ENCODE results near the gene PRAMEF5. TPM values are rescaled to one million over a fixed set of nuclear protein-coding genes. Genes with fewer than 3 reads are reported as not detected.
"Not testable (repeated sequence)": the region's sequence is repeated elsewhere in the genome, so short reads cannot be mapped to it uniquely, and the experiment has no call there.

Gene PRAMEF5
- polyA plus RNA-seq (2011; rRNA removed), result not detected in 2 replicates
- polyA minus RNA-seq (2011; rRNA and poly(A)+ RNA removed), result not detected in 2 replicates

DNA sequence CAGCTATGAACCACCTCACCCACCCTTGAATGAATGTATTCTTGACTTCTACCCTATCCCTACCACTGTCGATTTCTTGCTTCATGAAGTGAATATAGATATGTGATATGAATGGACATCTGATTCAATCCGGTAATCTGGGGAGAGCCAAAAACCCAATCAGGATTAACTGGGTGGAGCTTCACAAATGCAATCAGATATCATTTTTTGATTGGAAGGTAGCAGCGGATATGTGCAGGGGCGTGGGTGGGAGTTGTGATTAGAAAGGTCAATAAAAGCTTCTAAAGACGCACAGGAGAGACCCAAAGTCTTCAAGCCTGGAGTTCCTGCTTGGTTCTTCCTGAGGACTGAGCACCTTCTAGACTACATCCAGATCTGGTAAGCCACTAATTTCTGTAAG is at the start of gene PRAMEF5:
TSS of gene PRAMEF5 (plus strand) at position 301 of the 400 bp plus-strand sequence. CDS start 5,071 bp downstream, outside the sequence.
- H3K4me3 ChIP-seq (ENCODE audit: low read depth, low read length); H3K27me3 ChIP-seq (ENCODE audit: control insufficient read depth, insufficient read depth, low read length); H3K27ac ChIP-seq (ENCODE audit: low read depth, low read length); DNase-seq (ENCODE audit: low read depth, low spot score); POLR2A ChIA-PET; H3K9me3 ChIP-seq (ENCODE audit: control insufficient read depth, insufficient read depth, low read length); CTCF ChIA-PET: not testable (repeated sequence)

DNA sequence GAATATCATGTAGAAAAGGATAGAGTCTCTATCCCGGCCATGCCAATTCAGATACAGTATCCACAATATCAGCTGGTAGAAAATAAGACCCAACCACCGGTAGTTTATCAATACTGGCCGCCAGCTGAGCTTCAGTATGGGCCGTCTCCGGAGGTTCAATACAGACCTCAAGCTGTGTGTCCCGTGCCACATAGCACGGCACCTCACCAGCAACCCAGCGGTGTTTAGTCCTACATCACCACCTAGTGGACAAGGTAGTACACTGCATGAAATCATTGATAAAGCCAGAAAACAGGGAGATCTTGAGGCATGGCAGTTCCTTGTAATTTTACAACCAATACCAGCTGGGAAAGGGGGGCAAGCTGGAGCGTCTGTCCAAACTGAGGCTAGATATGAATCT is 45.3 kb upstream of the PRAMEF5 start:
- H3K27me3 ChIP-seq (ENCODE audit: control insufficient read depth, insufficient read depth, low read length); CTCF ChIA-PET; POLR2A ChIA-PET; H3K9me3 ChIP-seq (ENCODE audit: control insufficient read depth, insufficient read depth, low read length); DNase-seq (ENCODE audit: low read depth, low spot score); H3K4me3 ChIP-seq (ENCODE audit: low read depth, low read length); H3K27ac ChIP-seq (ENCODE audit: low read depth, low read length): not testable (repeated sequence)

DNA sequence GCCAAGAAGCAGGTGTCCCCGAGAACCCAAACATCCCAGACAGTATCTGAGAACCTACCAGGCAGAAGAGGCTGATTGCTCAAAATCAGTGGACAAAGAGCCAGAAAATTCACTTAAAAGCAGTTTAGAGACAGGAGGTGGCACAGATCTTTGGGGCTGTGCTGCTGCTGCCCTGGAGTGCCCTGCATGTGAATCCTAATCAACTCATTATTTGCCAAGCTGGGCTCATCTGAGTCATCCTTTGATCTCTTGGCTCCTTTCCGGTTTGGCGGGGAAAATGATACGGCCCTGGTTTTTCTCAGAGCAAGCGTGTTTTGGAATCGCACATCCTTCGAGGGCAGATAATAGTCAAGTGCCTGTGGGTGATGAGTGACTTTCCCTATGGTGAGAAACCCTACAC is 37.4 kb upstream of the PRAMEF5 start:
- DNase-seq (ENCODE audit: low read depth, low spot score); H3K27me3 ChIP-seq (ENCODE audit: control insufficient read depth, insufficient read depth, low read length); H3K27ac ChIP-seq (ENCODE audit: low read depth, low read length); CTCF ChIA-PET; POLR2A ChIA-PET; H3K9me3 ChIP-seq (ENCODE audit: control insufficient read depth, insufficient read depth, low read length); H3K4me3 ChIP-seq (ENCODE audit: low read depth, low read length): not testable (repeated sequence)

DNA sequence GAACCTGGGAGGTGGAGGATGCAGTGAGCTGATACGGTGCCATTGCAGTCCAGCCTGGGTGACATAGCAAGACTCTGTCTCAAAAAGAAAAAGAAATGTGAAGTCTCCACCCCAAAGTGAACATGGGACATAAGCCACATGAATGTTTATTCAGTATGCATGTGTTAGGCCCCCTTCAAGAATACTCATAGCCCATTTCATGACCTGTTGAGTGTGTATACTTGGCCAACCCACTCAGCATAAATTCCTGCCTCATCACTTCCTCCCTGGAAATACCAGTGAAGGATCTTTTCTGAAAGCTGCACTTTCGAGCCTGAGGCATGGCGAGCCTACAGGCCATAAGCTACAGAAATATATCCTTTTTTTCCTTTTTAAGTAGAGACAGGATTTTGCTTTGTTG is 34.8 kb upstream of the PRAMEF5 start:
- POLR2A ChIA-PET; H3K27ac ChIP-seq (ENCODE audit: low read depth, low read length); H3K27me3 ChIP-seq (ENCODE audit: control insufficient read depth, insufficient read depth, low read length); DNase-seq (ENCODE audit: low read depth, low spot score); H3K4me3 ChIP-seq (ENCODE audit: low read depth, low read length); H3K9me3 ChIP-seq (ENCODE audit: control insufficient read depth, insufficient read depth, low read length); CTCF ChIA-PET: not testable (repeated sequence)

DNA sequence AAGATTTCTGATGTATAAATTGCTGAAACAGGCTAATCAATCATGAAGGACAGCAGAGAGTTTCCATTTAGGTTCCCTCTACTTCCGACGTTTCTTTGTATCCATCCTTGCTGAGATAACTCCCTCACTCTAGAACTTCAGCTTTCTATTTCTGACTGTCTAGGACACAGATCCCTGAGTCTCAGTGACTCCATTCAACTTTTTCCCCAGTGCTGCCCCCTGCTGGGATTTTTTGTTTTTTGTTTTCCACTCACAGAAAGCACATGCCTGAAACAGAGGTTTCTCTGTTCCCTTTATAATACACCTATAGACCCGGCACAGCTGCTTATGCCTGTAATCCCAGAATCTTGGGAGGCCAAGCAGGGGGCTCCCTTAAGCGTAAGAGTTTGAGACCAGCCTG is 31.2 kb upstream of the PRAMEF5 start:
- H3K27ac ChIP-seq (ENCODE audit: low read depth, low read length); CTCF ChIA-PET; POLR2A ChIA-PET; H3K27me3 ChIP-seq (ENCODE audit: control insufficient read depth, insufficient read depth, low read length); H3K4me3 ChIP-seq (ENCODE audit: low read depth, low read length); DNase-seq (ENCODE audit: low read depth, low spot score): not testable (repeated sequence)
- H3K9me3 ChIP-seq (ENCODE audit: control insufficient read depth, insufficient read depth, low read length), result peaks cover 24% of the 10 kb centered on the region

DNA sequence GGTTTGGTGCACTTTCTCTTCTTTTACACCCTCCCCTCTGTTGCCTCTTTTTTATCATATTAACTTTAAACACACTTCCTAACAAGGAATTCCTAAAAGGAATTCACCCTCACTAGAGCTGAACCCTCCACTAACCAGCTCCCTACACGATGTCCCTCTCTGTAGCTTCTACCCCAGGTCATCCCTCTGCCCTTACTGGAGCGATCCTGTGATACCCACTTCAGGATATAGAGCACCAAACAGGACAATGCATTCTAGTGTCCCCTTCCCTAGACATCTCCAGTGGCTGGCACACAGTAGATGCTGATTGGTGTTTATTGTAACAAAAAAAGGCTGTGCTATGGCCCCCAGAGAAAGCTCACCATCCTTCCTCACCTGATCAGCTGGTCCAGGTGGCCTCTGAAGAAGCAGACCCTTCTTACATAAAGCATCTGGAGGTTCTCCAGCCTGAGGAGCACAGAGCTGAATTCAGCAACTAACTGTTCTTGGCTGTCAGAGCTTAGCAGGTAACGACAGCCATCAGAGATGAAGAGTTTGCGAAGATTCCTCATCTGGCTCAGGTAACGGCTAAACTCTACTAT is 29.4 kb upstream of the PRAMEF5 start:
- TF ChIP-seq, protein P1, sequence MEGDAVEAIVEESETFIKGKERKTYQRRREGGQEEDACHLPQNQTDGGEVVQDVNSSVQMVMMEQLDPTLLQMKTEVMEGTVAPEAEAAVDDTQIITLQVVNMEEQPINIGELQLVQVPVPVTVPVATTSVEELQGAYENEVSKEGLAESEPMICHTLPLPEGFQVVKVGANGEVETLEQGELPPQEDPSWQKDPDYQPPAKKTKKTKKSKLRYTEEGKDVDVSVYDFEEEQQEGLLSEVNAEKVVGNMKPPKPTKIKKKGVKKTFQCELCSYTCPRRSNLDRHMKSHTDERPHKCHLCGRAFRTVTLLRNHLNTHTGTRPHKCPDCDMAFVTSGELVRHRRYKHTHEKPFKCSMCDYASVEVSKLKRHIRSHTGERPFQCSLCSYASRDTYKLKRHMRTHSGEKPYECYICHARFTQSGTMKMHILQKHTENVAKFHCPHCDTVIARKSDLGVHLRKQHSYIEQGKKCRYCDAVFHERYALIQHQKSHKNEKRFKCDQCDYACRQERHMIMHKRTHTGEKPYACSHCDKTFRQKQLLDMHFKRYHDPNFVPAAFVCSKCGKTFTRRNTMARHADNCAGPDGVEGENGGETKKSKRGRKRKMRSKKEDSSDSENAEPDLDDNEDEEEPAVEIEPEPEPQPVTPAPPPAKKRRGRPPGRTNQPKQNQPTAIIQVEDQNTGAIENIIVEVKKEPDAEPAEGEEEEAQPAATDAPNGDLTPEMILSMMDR (IDR thresholded peaks at IDR 0.05; ENCODE audit: low read depth, low read length), result no peak
- Histone ChIP-seq H3K4me3 (ENCODE audit: low read depth, low read length) (no peak overlapping the region), H3K9me3 (ENCODE audit: control insufficient read depth, insufficient read depth, low read length) (peaks cover 36% of the 10 kb centered on the region), H3K27me3 (ENCODE audit: control insufficient read depth, insufficient read depth, low read length) (no peaks in the 10 kb centered on the region), H3K27ac (ENCODE audit: low read depth, low read length) (no peak overlapping the region)
- ChIA-PET CTCF (no interaction called here), POLR2A (no interaction called here)
- no peak for DNase-seq (ENCODE audit: low read depth, low spot score)

DNA sequence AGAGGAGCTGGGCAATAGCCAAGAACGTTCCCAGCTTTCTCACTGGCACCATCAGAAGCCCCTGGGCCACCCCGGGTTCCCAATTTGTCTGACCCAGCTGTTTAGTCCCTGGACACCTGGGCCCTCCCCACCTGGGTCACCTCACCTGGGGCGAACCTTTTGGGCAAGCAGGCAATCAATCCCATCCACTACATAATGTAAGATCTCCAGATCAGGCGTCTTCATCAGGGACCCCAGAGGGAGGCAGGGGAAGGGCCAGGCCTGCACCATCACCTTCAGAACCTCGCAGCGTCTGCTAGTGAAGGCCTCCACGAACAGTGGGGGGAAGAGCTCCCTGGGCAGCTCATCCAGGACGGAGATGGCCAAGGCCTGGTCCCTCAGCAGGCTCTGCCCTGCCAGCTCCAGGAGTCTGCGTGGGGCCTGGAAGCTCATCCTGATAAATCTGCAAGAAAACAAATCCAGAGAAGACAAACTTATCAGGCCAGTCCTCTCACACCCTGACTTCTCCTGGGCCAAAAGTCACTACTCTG is 28.3 kb upstream of the PRAMEF5 start, which contains the start of gene PRAMEF18:
TSS of gene PRAMEF18 (minus strand) at position 480 of the 530 bp plus-strand sequence. CDS start at position 432, 48 bp downstream.
- DNase-seq (ENCODE audit: low read depth, low spot score); POLR2A ChIA-PET; CTCF ChIA-PET; H3K27me3 ChIP-seq (ENCODE audit: control insufficient read depth, insufficient read depth, low read length); H3K27ac ChIP-seq (ENCODE audit: low read depth, low read length); H3K4me3 ChIP-seq (ENCODE audit: low read depth, low read length): not testable (repeated sequence)
- peaks cover 46% of the 10 kb centered on the region for H3K9me3 ChIP-seq (ENCODE audit: control insufficient read depth, insufficient read depth, low read length)

DNA sequence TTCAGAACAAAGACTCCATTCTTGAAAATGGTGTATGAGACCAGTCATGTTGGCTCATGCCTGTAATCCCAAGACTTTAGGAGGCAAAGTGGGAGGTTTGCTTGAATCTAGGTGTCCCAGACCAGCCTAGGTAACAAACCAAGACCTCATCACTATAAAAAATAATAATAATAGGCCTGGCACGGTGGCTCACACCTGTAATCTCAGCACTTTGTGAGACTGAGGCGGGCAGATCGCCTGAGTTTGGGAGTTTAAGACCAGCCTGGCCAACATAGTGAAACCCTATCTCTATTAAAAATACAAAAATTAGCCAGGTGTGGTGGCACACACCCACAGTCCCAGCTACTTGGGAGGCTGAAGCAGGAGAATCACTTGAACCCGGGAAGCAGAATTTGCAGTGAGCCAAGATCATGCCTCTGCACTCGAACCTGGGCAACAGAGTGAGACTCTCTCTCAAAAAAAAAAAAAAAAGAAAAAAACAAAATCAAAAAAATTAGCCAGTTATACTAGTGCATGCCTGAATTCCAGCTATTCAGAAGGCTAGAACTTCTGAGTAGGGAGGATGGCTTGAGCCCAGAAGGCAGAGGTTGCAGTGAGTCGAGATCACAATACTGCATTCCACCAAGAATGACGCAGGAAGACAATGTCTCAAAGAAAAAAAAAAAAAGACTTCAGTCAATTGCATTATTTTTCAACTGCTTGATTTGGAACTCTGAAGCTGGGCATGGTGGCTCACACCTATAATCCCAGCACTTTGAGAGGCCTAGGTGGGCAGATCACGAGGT is 26.5 kb upstream of the PRAMEF5 start:
- H3K27me3 ChIP-seq (ENCODE audit: control insufficient read depth, insufficient read depth, low read length); CTCF ChIA-PET; DNase-seq (ENCODE audit: low read depth, low spot score); H3K4me3 ChIP-seq (ENCODE audit: low read depth, low read length); POLR2A ChIA-PET; H3K27ac ChIP-seq (ENCODE audit: low read depth, low read length): not testable (repeated sequence)
- peaks cover 55% of the 10 kb centered on the region for H3K9me3 ChIP-seq (ENCODE audit: control insufficient read depth, insufficient read depth, low read length)

Data from AG04450 (cell line).